IMR-90 (cell line): Measurements from ENCODE around the gene CCDC92. TPM values are rescaled to one million over a fixed set of nuclear protein-coding genes. Genes with fewer than 3 reads are reported as not detected.

Experiments used
- ATAC-seq: fragments of 200-7000 bp; cut with Tn5 transposase; 2 replicates; pipeline ENCODE4 v1.9.1; 2020; ENCODE audit warnings: low read depth, mild to moderate bottlenecking, moderate library complexity
- BruUV-seq: library from RNA; stranded (reverse); fragments of 400-500 nt; replicated peaks from 2 replicates; lab custom pipeline; 2021; lab: Mats Ljungman, UMichigan
- CTCF ChIA-PET: fragments of 300-600 bp; formaldehyde crosslinking; extraction: SDS; loops from one replicate; lab custom pipeline; 2021; ENCODE audit warnings: antibody characterized with exemption; lab: Yijun Ruan, JAX
- POLR2A ChIA-PET: fragments of 300-600 bp; sonication (Branson Sonifier 250); formaldehyde crosslinking; loops from one replicate; lab custom pipeline; 2022; ENCODE audit warnings: antibody characterized with exemption; ENCODE audit not compliant: unreplicated experiment; lab: Charles Lee
- DNase-seq: peaks from one replicate; pipeline ENCODE4 v3.0.0; 2013
- H2AFZ ChIP-seq: replicated peaks from 2 replicates; pipeline ENCODE3; 2013; ENCODE audit warnings: low read length, mild to moderate bottlenecking; ENCODE audit not compliant: poor library complexity
- H2AK5ac ChIP-seq: 2 replicates; pipeline ENCODE4 v1.6.1; 2013; ENCODE audit warnings: low read depth, low read length, inconsistent platforms
- H2AK9ac ChIP-seq: replicated peaks from 2 replicates; pipeline ENCODE3; 2013; ENCODE audit warnings: mild to moderate bottlenecking, low read depth, low read length, moderate library complexity; ENCODE audit not compliant: poor library complexity
- H2BK120ac ChIP-seq: 2 replicates; pipeline ENCODE4 v1.6.1; 2013; ENCODE audit warnings: low read depth, low read length, inconsistent platforms
- H2BK15ac ChIP-seq: 3 replicates; pipeline ENCODE4 v1.6.1; 2013; ENCODE audit warnings: low read depth, low read length, inconsistent platforms
- H2BK20ac ChIP-seq: 2 replicates; pipeline ENCODE4 v1.6.1; 2013; ENCODE audit warnings: low read depth, mild to moderate bottlenecking, inconsistent platforms, low read length, moderate library complexity
- H2BK5ac ChIP-seq: 2 replicates; pipeline ENCODE4 v1.6.1; 2013; ENCODE audit warnings: mild to moderate bottlenecking, low read depth, low read length, inconsistent platforms; ENCODE audit not compliant: poor library complexity, severe bottlenecking
- H3K14ac ChIP-seq: replicated peaks from 2 replicates; pipeline ENCODE4 v1.6.1; 2013; ENCODE audit warnings: low read depth, low read length, inconsistent platforms
- H3K18ac ChIP-seq: 2 replicates; pipeline ENCODE4 v1.6.1; 2013; ENCODE audit warnings: low read depth, low read length, control low read depth
- H3K23ac ChIP-seq: 2 replicates; pipeline ENCODE4 v1.6.1; 2013; ENCODE audit warnings: low read depth, low read length, inconsistent platforms
- H3K27ac ChIP-seq: 2 replicates; pipeline ENCODE4 v1.5.1; 2013; ENCODE audit warnings: mild to moderate bottlenecking, control low read depth, low read length; ENCODE audit not compliant: insufficient read depth
- H3K27me3 ChIP-seq: 2 replicates; pipeline ENCODE4 v1.6.1; 2013; ENCODE audit warnings: low read length; ENCODE audit not compliant: control insufficient read depth, insufficient read depth
- H3K36me3 ChIP-seq: 2 replicates; pipeline ENCODE4 v1.6.1; 2013; ENCODE audit warnings: low read length, mixed read lengths; ENCODE audit not compliant: control insufficient read depth, insufficient read depth
- H3K4ac ChIP-seq: 2 replicates; pipeline ENCODE4 v1.6.1; 2013; ENCODE audit warnings: low read depth, low read length, inconsistent platforms
- H3K4me1 ChIP-seq: 2 replicates; pipeline ENCODE4 v1.6.1; 2013; ENCODE audit warnings: low read length, mixed read lengths; ENCODE audit not compliant: control insufficient read depth, insufficient read depth
- H3K4me2 ChIP-seq: 2 replicates; pipeline ENCODE4 v1.6.1; 2013; ENCODE audit warnings: low read depth, mild to moderate bottlenecking, control low read depth, low read length, moderate library complexity
- H3K4me3 ChIP-seq: 2 replicates; pipeline ENCODE4 v1.5.1; 2013; ENCODE audit warnings: low read depth, mild to moderate bottlenecking, control low read depth, low read length, moderate library complexity; ENCODE audit not compliant: insufficient read depth
- H3K56ac ChIP-seq: 2 replicates; pipeline ENCODE4 v1.6.1; 2013; ENCODE audit warnings: low read length, inconsistent platforms; ENCODE audit not compliant: insufficient read depth; ENCODE audit errors: extremely low read depth
- H3K79me1 ChIP-seq, 2 experiments: 2 replicates each; pipeline ENCODE4 v1.6.1; 2013; ENCODE audit warnings: low read length in 2 of 2, inconsistent platforms in 1 of 2, low read depth in 1 of 2
- H3K9ac ChIP-seq: 2 replicates; pipeline ENCODE4 v1.6.1; 2013; ENCODE audit warnings: low read depth, low read length, control low read depth
- H3K9me1 ChIP-seq: 2 replicates; pipeline ENCODE4 v1.6.1; 2013; ENCODE audit warnings: low read length, inconsistent platforms; ENCODE audit not compliant: insufficient read depth
- H3K9me3 ChIP-seq: 2 replicates; pipeline ENCODE4 v1.6.1; 2013; ENCODE audit warnings: low read length; ENCODE audit not compliant: control insufficient read depth, insufficient read depth
- H4K20me1 ChIP-seq: 2 replicates; pipeline ENCODE4 v1.6.1; 2013; ENCODE audit warnings: low read length, inconsistent platforms; ENCODE audit not compliant: insufficient read depth
- H4K5ac ChIP-seq: 2 replicates; pipeline ENCODE4 v1.6.1; 2013; ENCODE audit warnings: mild to moderate bottlenecking, low read depth, low read length, control low read depth
- H4K8ac ChIP-seq, 2 experiments: 2 replicates each; pipeline ENCODE4 v1.6.1; 2013; ENCODE audit warnings: low read depth in 2 of 2, low read length in 2 of 2, control low read depth in 1 of 2, inconsistent platforms in 1 of 2
- H4K91ac ChIP-seq: 2 replicates; pipeline ENCODE4 v1.6.1; 2013; ENCODE audit warnings: low read depth, low read length, inconsistent platforms; ENCODE audit not compliant: insufficient read depth
- BHLHE40 ChIP-seq: fragments of 150-350 bp; IDR thresholded peaks from 2 replicates; pipeline ENCODE4 v1.6.1; 2016; ENCODE audit warnings: mild to moderate bottlenecking, low read depth, low read length
- CEBPB ChIP-seq: IDR thresholded peaks from 2 replicates; pipeline ENCODE4 v1.6.1; 2012; ENCODE audit warnings: low read depth, low read length, improper control_type of control experiment
- CHD1 ChIP-seq: IDR thresholded peaks from 2 replicates; pipeline ENCODE4 v1.6.1; 2012; ENCODE audit warnings: low read depth, low read length, improper control_type of control experiment
- CTCF ChIP-seq: conservative IDR thresholded peaks from 2 replicates; pipeline ENCODE4 v1.5.1; 2012; ENCODE audit warnings: mild to moderate bottlenecking, low read depth, low read length, improper control_type of control experiment
- ELK1 ChIP-seq: fragments of 150-350 bp; IDR thresholded peaks from 2 replicates; pipeline ENCODE4 v1.6.1; 2016; ENCODE audit warnings: low read depth, mild to moderate bottlenecking, low read length, moderate library complexity, borderline replicate concordance
- FOS ChIP-seq: fragments of 150-350 bp; IDR thresholded peaks from 2 replicates; pipeline ENCODE4 v1.6.1; 2016; ENCODE audit warnings: low read depth, low read length
- MAFK ChIP-seq: IDR thresholded peaks from 2 replicates; pipeline ENCODE4 v1.6.1; 2012; ENCODE audit warnings: low read depth, low read length, improper control_type of control experiment
- MAZ ChIP-seq: IDR thresholded peaks from 2 replicates; pipeline ENCODE4 v1.6.1; 2012; ENCODE audit warnings: low read depth, mild to moderate bottlenecking, low read length, improper control_type of control experiment, moderate library complexity, borderline replicate concordance
- NFE2L2 ChIP-seq: fragments of 150-350 bp; IDR thresholded peaks from 2 replicates; pipeline ENCODE4 v1.6.1; 2016; ENCODE audit warnings: low read depth, mild to moderate bottlenecking, low read length
- POLR2A ChIP-seq: IDR thresholded peaks from 2 replicates; pipeline ENCODE4 v1.6.1; 2012; ENCODE audit warnings: mild to moderate bottlenecking, low read depth, low read length
- RAD21 ChIP-seq: IDR thresholded peaks from 2 replicates; pipeline ENCODE4 v1.6.1; 2012; ENCODE audit warnings: low read length, improper control_type of control experiment
- RCOR1 ChIP-seq: IDR thresholded peaks from 2 replicates; pipeline ENCODE4 v1.6.1; 2012; ENCODE audit warnings: mild to moderate bottlenecking, low read length, improper control_type of control experiment; ENCODE audit not compliant: insufficient replicate concordance
- RFX5 ChIP-seq: IDR thresholded peaks from 2 replicates; pipeline ENCODE4 v1.8.0; 2012; ENCODE audit warnings: low read depth, mild to moderate bottlenecking, low read length, moderate library complexity
- SMC3 ChIP-seq: fragments of 150-350 bp; IDR thresholded peaks from 2 replicates; pipeline ENCODE4 v1.6.1; 2016; ENCODE audit warnings: low read depth, mild to moderate bottlenecking, antibody characterized with exemption, low read length, moderate library complexity
- WGBS, 2 experiments: methylation state at CpG; one replicate each; pipeline versions ENCODE4 v1.1.5 to v1.1.7; 2013; ENCODE audit warnings: missing lambda C conversion rate in 2 of 2; ENCODE audit not compliant: insufficient read length in 1 of 2; ENCODE audit errors: extremely low coverage in 2 of 2; 5-methylcytosine and 5-hydroxymethylcytosine counted together
- dilution Hi-C: fragments of 300-500 bp; cut with HindIII; formaldehyde crosslinking; loops from one replicate; pipeline ENCODE4 v1.14.3; 2018; ENCODE audit warnings: low sequenced_read_pairs; ENCODE audit not compliant: unreplicated experiment
- in situ Hi-C: fragments of 300-500 bp; cut with MboI; formaldehyde crosslinking; loops from 3 replicates; pipeline ENCODE4 v1.14.3; 2019; ENCODE audit warnings: low sequenced_read_pairs, inconsistent platforms, mixed read lengths
- intact Hi-C: fragments of 100-400 bp; cut with micrococcal nuclease; formaldehyde crosslinking; loops from 2 replicates; pipeline ENCODE4 v1.10.0; 2022
- polyA plus RNA-seq, 3 experiments: library from polyadenylated mRNA; depleted of rRNA; stranded (reverse); fragments of >200 nt; gene quantifications; 2 replicates each; pipeline ENCODE4 v1.2.3, GENCODE V29; 2012; ENCODE audit warnings: low replicate concordance in 1 of 3
- total RNA-seq: library from RNA; depleted of rRNA; stranded (reverse); fragments of >200 nt; gene quantifications from 2 replicates; pipeline ENCODE4 v1.2.3, GENCODE V29; 2012

CCDC92 gene
- total and polyA plus RNA-seq, 2 of the 4 experiments (the other 2 are of a cell fraction) = 5.7 to 55.5 TPM

- peaks cover 15% of the 10 kb centered on the region; the same call in 1 of the 2 replicates for H4K20me1 ChIP-seq
- H3K56ac ChIP-seq = no peak overlapping the region
- BruUV-seq = no TSS peak
- ChIA-PET POLR2A (no interaction called here), CTCF (interaction anchor here (0.6 to 1.2 kb wide), 2 partner anchors 24 to 1057 kb away, joined by 3 to 4 read pairs; no protein-coding TSS in a partner anchor)
- no peak overlapping the region for H2AK9ac ChIP-seq
- dilution Hi-C loops (no loop called here), intact Hi-C loops (no loop called here), in situ Hi-C loops (no loop called here)
- H2BK15ac ChIP-seq = 0 out of 3 replicates have a peak overlapping the region, but pooled peaks have one; percentile 37
- H3K14ac ChIP-seq = peak overlapping the region; percentile 17; the same call in 1 of the 2 replicates
- H2BK5ac ChIP-seq = peak overlapping the region; percentile 15
- no CpG with 5 or more reads among the region's 9 CpGs for WGBS, 2 experiments
- peak overlapping the region; percentile 33; the same call in 1 of the 2 replicates for H3K4me2 ChIP-seq
- ATAC-seq (peak; percentile 69), DNase-seq (peak; percentile 51)
- H3K9me1 ChIP-seq = peaks cover 24% of the 10 kb centered on the region
- peaks cover 44 to 77% of the 10 kb centered on the region in 2 experiments; a peak in 3 of 4 replicates for H3K79me1 ChIP-seq
- H2BK20ac ChIP-seq = no peak overlapping the region
- H3K27me3 ChIP-seq = no peaks in the 10 kb centered on the region
- H3K36me3 ChIP-seq = peaks cover 8% of the 10 kb centered on the region; the same call in 1 of the 2 replicates
- H3K23ac ChIP-seq = peak overlapping the region; percentile 1; the same call in 1 of the 2 replicates
- peak overlapping the region; percentile 55; the same call in 1 of the 2 replicates for H3K27ac ChIP-seq
- H4K5ac ChIP-seq = no peak overlapping the region
- H3K9ac ChIP-seq = no peak overlapping the region
- H3K4me3 ChIP-seq = no peak overlapping the region
- no peak overlapping the region for H2AFZ ChIP-seq
- peak overlapping the region; percentile 8; the same call in 1 of the 2 replicates for H4K91ac ChIP-seq
- H2BK120ac ChIP-seq = peak overlapping the region; percentile 7; the same call in 1 of the 2 replicates
- peak overlapping the region; percentile 37 for H3K4ac ChIP-seq
- H3K4me1 ChIP-seq = peaks cover 26% of the 10 kb centered on the region
- H3K9me3 ChIP-seq = no peaks in the 10 kb centered on the region
- H4K8ac ChIP-seq = peak overlapping the region in 1 of 2 experiments; percentile 7; a peak in 1 of 4 replicates
- H3K18ac ChIP-seq = peak overlapping the region; percentile 49; the same call in 1 of the 2 replicates
- no peak for TF ChIP-seq SMC3
- no peak for TF ChIP-seq CEBPB
- no peak for TF ChIP-seq MAFK
- no peak for TF ChIP-seq NFE2L2
- no peak for TF ChIP-seq FOS
- TF ChIP-seq RCOR1 = no peak
- TF ChIP-seq RAD21 = no peak
- no peak for TF ChIP-seq ELK1
- no peak for TF ChIP-seq RFX5
- no peak for TF ChIP-seq BHLHE40
- no peak for TF ChIP-seq POLR2A
- no peak for TF ChIP-seq CHD1
- TF ChIP-seq MAZ = no peak
- no peak for TF ChIP-seq CTCF
- peak overlapping the region; percentile 57; the same call in 1 of the 2 replicates for H2AK5ac ChIP-seq
These were observed 31.7 kb upstream of the CCDC92 start for GRCh38 chr12:124004233-124004875.
